ENCODE data around the gene ZNF793. TPM values are rescaled to one million over a fixed set of nuclear protein-coding genes. Genes with fewer than 3 reads are reported as not detected.
A peak's percentile ranks its signal among the peaks of the same experiment; 100 is the strongest.

The ZNF793 gene
- total RNA-seq, 3 donors from 2014 or later (not counting 1 experiment from before 2014, with no cell fraction given) = 3.1 to 9.6 (median 4.3) TPM

DNA sequence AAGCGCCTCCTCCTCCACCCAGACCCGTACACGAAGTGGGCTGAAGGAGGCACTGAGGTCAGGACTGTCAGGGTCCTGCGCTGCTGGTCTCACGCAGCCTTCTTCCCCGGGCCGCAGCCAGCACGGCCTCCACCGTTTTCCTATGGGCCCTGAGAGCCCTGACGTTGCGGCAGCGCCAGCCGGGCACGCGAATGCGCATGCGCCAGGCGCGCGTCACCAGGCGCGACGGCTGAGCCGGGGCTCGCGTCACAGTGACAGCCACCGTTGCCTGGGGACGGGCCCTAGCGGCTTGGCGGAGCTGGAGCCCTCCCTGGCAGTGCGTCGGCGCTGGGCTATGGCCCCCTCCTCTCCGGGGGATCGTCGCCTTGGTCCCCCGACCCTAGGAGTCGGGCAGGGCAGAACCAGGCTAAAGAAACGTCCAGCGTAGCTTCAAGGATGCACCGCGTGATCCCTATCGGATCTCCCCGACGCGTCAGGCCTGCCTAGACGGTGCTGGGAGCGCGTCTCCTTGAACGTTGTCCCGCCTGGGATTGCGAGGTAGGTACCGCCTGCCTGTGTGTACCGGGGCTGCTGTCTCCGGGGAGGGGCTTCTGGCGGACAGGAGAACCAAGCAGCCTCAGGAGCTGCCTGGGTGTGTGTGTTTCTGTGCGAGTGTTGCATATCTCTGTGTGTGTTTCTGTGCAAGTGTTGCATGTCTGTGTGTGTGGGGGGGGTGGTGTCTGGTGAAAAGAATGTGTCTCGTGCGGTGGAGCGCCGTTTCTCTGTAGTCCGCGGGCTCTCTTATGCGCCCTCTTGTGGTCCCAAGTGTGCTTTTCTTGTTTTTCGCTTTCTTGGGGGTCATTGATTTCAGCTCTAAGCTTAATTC lies 44.6 kb downstream of the ZNF793 start:
- TF ChIP-seq, protein P1, sequence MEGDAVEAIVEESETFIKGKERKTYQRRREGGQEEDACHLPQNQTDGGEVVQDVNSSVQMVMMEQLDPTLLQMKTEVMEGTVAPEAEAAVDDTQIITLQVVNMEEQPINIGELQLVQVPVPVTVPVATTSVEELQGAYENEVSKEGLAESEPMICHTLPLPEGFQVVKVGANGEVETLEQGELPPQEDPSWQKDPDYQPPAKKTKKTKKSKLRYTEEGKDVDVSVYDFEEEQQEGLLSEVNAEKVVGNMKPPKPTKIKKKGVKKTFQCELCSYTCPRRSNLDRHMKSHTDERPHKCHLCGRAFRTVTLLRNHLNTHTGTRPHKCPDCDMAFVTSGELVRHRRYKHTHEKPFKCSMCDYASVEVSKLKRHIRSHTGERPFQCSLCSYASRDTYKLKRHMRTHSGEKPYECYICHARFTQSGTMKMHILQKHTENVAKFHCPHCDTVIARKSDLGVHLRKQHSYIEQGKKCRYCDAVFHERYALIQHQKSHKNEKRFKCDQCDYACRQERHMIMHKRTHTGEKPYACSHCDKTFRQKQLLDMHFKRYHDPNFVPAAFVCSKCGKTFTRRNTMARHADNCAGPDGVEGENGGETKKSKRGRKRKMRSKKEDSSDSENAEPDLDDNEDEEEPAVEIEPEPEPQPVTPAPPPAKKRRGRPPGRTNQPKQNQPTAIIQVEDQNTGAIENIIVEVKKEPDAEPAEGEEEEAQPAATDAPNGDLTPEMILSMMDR (IDR thresholded peaks at IDR 0.05) = peak; percentile 42
- Histone ChIP-seq H3K36me3 (ENCODE audit: control insufficient read depth, insufficient read depth, low read length) (no peaks in the 10 kb centered on the region), H3K4me3 (ENCODE audit: low read length) (peak overlapping the region; percentile 58), H3K9me3 (ENCODE audit: control insufficient read depth, insufficient read depth, low read length) (peaks cover 75% of the 10 kb centered on the region), H3K27me3 (ENCODE audit: control insufficient read depth, insufficient read depth, low read length) (no peaks in the 10 kb centered on the region), H3K27ac (ENCODE audit: low read length) (peak overlapping the region; percentile 79), H3K4me1 (ENCODE audit: control insufficient read depth, insufficient read depth, low read length) (peaks cover 11% of the 10 kb centered on the region)
- Mint-ChIP-seq H3K36me3 (peaks cover 36% of the 10 kb centered on the region), H3K4me3 (peak overlapping the region; percentile 94), H3K4me1 (peaks cover 10 to 12% of the 10 kb centered on the region in 2 donors), H3K27ac (peak overlapping the region; percentile 76 to 88), H3K9me3 (peaks cover 12 to 23% of the 10 kb centered on the region in 2 donors), H3K27me3 (ENCODE audit: low read depth in 2 of 2) (no peaks in the 10 kb centered on the region)
- ATAC-seq (peak; percentile 57 to 86 (median 78)), DNase-seq (peak; percentile 53 to 64)
- WGBS (ENCODE audit: insufficient coverage) = 10% methylated on average over 64 of the region's 65 CpGs
- intact Hi-C loops (cut with micrococcal nuclease) = loop anchor here (1.0 kb wide), 2 partner anchors 43 to 180 kb away; partner anchors contain the start of genes ZNF527, ZNF540 and ZNF571

DNA sequence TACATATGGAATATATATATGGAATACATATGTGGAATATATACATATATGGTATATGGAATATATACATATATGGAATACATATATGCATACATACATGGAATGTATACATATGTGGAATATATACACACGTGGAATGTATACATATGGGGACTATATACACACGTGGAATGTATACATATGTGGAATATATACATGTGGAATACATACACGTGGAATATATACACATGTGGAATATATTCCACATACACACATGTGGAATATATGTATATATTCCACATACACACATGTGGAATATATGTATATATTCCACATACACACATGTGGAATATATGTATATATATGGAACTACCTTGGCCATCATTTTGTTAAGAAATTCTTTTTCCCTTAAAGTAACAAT lies 56.8 kb downstream of the ZNF793 start:
- no peak for DNase-seq
- Mint-ChIP-seq H3K27ac (no peak overlapping the region), H3K9me3 (peaks cover 20 to 34% of the 10 kb centered on the region in 2 donors), H3K4me1 (no peaks in the 10 kb centered on the region), H3K36me3 (peaks cover 81% of the 10 kb centered on the region), H3K4me3 (no peak overlapping the region), H3K27me3 (ENCODE audit: low read depth in 2 of 2) (no peaks in the 10 kb centered on the region)
- intact Hi-C loops (cut with micrococcal nuclease) = loop anchor here (10.0 kb wide), 1 partner anchor 119 kb away; no protein-coding TSS in a partner anchor
- no peak for ATAC-seq
- Histone ChIP-seq H3K9me3 (ENCODE audit: control insufficient read depth, insufficient read depth, low read length) (peaks cover 54% of the 10 kb centered on the region), H3K27me3 (ENCODE audit: control insufficient read depth, insufficient read depth, low read length) (no peaks in the 10 kb centered on the region), H3K4me1 (ENCODE audit: control insufficient read depth, insufficient read depth, low read length) (no peaks in the 10 kb centered on the region), H3K27ac (ENCODE audit: low read length) (no peak overlapping the region), H3K4me3 (ENCODE audit: low read length) (no peak overlapping the region), H3K36me3 (ENCODE audit: control insufficient read depth, insufficient read depth, low read length) (peaks cover 17% of the 10 kb centered on the region)
- TF ChIP-seq, protein P1 (IDR thresholded peaks at IDR 0.05) = no peak
- WGBS (ENCODE audit: insufficient coverage) = no CpG with 5 or more reads among the region's 3 CpGs

DNA sequence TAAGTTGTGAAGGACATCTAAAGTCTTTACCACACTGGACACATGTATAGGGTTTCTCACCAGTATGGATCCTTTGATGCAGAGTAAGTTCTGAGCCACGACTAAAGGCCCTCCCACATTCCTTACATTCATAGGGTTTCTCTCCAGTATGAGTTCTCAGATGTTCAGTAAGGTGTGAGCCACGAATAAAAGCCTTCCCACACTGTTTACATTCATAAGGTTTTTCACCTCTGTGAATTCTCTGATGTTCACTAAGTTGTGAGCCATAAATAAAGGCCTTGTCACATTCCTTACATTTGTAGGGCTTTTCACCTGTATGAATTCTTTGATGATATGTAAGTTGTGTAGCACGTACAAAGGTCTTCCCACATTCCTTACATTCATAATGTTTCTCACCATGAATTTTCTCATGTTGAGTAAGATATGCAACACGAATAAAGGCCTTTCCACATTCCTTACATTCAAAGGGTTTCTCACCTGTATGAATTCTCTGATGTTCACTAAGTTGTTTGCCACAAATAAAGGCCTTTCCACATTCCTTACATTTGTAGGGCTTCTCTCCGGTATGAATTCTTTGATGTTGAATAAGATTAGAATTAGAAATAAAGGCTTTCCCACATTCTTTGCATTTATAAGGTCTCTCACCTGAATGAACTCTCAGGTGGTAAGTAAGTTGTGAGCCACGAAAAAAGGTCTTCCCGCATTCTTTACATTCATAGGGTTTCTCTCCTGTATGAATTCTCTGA lies 58.1 kb downstream of the ZNF793 start:
- TF ChIP-seq, protein P1 (IDR thresholded peaks at IDR 0.05) = no peak
- no peaks in the 10 kb centered on the region for H3K4me1 ChIP-seq (ENCODE audit: control insufficient read depth, insufficient read depth, low read length)
- H3K36me3 ChIP-seq (ENCODE audit: control insufficient read depth, insufficient read depth, low read length) = peaks cover 19% of the 10 kb centered on the region
- no peak overlapping the region for H3K27ac Mint-ChIP-seq
- peaks cover 81% of the 10 kb centered on the region for H3K36me3 Mint-ChIP-seq
- H3K27me3 ChIP-seq (ENCODE audit: control insufficient read depth, insufficient read depth, low read length) = no peaks in the 10 kb centered on the region
- no peak overlapping the region for H3K27ac ChIP-seq (ENCODE audit: low read length)
- peaks cover 23 to 37% of the 10 kb centered on the region in 2 donors for H3K9me3 Mint-ChIP-seq
- ATAC-seq = no peak
- H3K4me3 ChIP-seq (ENCODE audit: low read length) = no peak overlapping the region
- H3K4me3 Mint-ChIP-seq = no peak overlapping the region
- H3K4me1 Mint-ChIP-seq = no peaks in the 10 kb centered on the region
- H3K27me3 Mint-ChIP-seq (ENCODE audit: low read depth in 2 of 2) = no peaks in the 10 kb centered on the region
- WGBS (ENCODE audit: insufficient coverage) = 93% methylated on average over 6 of the region's 7 CpGs
- peak in 1 of 2 donors; percentile 2 for DNase-seq
- intact Hi-C loops (cut with micrococcal nuclease) = loop anchor here (10.0 kb wide), 1 partner anchor 120 kb away; no protein-coding TSS in a partner anchor
- peaks cover 57% of the 10 kb centered on the region for H3K9me3 ChIP-seq (ENCODE audit: control insufficient read depth, insufficient read depth, low read length)

Data from natural killer cell (primary cell).